HG03432 (cell line): ENCODE data around the gene SUGCT.

Experiments
- ATAC-seq: cut with Tn5 transposase; IDR thresholded peaks from one replicate; pipeline ENCODE4 v1.9.1; 2021; ENCODE audit warnings: mild to moderate bottlenecking, moderate library complexity; ENCODE audit not compliant: unreplicated experiment

SUGCT gene

DNA sequence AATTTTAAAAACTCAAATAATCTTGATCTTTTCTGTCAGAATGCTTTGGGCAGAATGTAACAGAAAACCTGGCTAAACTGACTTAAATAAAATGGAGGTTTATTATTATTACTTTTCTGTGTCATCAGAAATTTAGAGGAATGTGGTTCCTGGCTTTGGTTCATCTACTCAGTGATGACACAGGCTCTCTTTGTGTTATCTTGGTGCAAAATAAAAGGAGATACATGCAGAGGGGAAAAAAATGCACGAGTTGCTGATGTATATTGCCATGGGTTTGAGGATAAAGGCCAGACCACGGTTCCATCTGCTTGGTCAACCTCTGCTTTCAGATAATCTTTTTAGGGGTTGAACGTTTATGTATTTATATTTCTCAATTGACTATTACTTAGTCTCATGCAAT is 181.4 kb downstream of the SUGCT start:
- no peak for ATAC-seq

DNA sequence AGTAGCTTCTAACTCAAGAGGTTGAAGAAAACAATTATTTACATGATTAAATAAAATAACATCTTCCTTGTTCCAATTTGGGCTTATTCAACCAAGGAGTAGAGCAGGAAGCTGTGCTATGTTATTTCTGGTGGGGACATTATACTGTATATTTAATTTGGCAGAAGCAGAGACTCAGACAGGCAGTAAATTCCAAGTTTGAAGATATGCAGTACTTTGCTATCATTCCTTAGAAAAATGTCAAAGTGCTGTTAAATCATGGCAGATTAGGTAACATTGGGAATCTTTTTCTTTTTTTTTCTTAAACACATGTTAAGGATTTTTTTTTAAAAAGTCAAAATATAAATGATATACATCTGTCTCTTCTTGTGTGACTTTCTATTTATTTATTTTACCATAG is 190.1 kb downstream of the SUGCT start:
- ATAC-seq: no peak

DNA sequence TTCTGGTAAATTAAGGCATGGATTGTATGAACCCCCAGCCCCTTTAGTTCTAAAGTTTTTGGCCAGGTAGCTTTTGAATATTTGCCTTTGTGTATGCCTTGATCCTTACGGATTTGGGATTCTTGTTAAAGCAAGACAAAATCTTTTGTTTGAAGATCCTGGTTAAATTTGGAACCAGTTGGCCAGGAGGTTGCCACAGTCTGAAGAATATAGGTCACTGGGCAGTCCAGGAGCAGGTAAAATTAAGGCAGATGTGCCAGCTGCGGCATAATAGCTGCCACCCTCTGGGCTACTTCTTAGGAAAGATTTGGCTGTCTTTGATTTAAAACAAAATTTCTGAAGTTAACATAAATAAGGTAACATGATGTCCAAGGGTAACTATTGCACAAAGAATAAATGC is 192.3 kb downstream of the SUGCT start:
- no peak for ATAC-seq

DNA sequence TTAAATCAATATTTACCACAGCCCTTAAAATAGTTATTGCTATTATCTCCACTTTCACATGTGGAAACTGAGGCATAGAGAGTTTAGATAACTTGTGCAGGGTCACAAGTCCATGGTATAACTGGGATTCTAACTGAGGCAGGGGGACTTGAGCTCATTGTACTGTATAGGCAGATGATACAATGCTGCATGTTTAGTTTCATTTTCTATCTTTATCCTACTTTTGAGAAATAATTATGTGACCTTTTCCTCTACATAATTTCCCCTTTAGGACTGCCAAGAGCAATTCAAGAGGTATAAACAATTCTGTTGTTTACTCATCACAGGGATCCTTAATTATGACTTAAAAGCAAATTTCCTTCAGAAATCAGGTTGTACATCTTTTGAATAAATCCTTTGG is 193.1 kb downstream of the SUGCT start:
- no peak for ATAC-seq

DNA sequence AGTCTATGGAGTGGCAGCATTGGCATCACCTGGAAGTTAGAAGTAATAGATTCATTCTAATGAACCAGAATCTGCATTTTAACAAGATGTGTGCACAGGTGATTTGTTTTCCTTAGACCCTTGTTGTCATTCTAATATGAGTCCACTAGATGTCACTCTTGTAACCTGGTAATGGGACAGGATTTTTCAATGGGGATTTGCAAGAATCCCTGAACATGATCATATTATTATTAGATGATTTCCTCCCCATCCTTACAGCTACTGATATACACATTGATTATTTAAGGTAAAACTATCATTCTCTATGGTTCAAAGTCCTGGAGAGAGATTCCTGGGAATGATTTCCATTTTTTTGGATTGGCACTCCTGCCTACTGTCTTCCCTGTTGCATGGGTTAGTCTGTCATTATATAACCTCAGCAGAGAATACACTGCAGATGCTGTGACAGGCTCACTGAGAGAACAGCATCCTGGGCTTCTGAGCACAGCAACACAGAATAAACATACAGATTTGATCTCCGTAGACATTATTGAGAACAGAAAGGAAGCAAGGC is 194.9 kb downstream of the SUGCT start:
- no peak for ATAC-seq

DNA sequence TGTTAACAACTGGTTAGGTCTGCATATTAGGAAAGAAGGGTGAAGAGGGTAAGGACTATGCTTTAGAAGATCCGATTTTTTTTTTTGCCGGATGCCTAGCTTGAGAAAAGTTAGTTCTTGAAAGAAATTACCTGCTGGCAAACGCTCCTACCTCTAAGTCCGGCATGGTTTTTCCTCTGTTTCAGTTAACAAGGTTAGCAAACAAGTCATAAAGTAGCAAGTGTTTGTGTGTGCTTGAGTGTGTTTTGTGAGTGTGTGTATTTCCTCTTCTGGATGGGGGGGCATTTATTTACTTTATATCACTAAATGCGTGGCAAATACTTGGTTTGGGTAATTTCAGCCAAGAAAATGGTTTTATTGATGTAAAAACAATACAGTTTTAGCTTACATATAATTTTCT is 195.6 kb downstream of the SUGCT start:
- ATAC-seq: no peak

DNA sequence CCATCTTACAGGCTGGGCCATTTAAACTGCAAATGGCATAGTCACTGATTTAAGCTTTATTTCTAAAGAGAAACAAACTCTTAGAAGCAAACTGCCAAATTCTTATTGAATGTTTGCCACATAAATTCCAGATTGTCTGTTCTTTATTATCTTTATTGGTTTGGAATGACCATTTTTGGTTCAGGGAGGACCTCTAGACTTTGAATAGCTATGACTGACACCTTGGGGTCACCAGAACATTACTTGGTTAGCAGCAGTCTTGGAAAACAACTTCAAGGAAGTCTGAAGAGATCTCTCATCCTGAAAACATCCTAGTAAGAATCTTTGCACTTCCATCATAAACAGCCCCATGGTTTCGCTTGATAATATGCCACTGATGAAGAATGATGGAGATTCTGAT is 197.1 kb downstream of the SUGCT start:
- ATAC-seq: no peak

DNA sequence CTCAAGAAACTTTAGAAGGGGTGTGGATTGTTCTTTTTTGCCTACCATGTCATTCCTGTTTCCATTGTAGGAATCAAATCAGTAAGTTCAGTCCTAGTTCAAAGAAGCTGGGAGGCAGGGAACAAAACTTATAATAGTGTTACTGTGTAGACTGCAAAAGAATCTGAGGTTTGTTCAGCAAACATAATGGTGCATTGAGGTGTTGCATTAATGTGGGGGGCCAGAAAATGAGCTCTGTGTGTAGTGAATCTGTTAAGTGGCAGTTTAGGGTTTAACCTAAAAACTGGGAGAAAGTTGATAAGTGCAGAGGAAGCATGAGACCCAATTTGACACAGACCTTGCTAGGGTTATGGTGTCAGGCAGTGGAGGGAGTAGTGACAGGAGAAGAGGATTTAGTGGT is 197.7 kb downstream of the SUGCT start:
- no peak for ATAC-seq

DNA sequence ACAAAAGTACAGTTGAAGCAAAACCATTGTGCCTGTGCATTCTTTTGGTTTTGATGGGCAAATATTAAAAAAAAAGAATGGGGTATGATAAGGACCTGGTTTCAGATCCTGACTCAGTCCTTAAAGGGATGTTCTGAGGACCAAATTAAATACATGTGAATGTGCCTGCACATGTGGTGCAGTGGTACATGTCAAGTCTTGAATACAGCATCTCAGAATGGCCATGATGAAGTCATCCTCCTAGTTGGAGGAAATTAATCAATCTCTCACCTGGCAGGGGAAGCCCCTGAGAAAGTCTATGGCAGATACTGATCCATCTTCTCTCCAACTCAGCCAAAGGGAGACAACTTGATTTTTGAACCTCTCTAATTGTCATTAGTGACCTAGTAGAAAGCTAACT is 207.0 kb downstream of the SUGCT start:
- no peak for ATAC-seq

DNA sequence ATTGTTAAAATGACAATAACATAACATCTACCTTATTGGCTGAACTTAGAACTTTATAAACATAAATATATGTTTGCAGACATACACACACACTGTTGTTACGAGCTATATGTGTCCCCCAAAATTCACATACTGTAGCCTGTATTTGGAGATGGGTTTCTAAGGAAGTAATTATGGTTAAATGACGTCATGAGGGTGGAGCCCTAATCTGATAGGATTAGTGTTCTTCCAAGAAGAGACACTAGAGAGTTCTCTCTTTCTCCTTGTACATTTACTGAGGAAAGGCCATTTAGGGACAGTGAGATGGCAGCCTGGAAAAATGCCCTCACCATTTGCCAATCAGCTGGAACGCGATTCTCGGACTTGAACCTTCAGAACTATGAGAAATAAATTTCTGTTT is 211.7 kb downstream of the SUGCT start:
- no peak for ATAC-seq

DNA sequence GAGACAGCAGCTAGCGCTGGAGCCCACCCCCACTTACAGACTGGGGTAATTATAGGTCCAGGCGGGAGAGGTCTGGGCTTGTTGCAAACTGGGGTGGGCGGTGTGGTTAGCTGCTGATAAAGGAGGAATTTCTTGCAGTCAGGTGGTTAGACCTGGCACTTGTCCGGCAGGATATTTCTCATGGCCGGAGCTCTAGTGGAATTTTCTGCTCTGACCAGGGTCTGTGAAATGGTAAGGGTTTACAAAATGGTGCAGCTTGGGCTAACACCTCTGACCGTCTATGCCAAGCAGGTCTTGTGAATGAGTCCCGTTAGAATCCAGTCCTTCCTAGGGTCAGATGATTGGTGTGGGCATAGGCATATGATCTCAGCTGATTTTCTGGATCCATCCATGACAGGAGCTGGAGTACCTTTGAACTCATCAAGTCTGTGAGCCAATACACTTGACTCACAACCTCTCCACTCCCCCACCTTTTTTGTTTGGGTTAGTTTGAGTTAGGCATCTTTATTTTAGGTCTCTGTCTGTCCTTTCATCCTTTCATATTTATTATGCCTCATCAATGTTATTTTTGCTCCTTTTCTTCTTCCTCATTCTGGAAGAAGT is 213.4 kb downstream of the SUGCT start:
- ATAC-seq: no peak

DNA sequence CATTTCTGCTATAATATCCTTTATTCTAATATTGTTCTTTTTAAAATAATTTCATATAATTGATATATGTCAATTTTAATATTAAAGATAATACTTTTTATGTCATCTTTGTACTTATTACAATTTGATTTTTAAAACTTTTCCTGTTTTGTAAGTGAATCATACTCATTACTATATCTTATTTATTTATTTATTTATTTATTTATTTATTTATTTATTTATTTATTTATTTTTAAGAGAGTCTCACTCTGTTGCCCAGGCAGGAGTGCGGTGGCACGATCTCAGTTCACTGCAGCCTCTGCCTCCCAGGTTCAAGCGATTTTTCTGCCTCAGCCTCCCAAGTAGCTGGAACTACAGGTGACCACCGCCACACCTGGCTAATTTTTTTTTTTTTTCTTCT is 215.3 kb downstream of the SUGCT start:
- no peak for ATAC-seq

DNA sequence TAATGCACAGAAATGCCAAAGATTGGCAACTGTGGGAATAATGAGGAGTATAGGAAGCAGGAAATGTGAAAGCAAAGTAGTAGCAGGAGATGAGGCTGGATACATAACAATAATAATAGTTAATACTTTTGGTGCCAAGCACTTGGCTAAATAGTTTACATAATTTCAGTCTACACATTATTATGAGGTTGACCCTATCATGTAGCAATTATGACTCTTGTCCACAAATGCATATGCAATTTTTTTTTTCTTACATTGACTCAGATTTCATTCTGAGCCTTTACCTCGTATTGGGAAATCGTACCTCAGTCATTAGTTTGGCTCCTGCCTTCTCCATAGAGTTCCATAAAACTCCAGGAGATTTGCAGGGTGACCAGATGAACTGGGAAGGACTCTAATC is 219.9 kb downstream of the SUGCT start:
- ATAC-seq: no peak

DNA sequence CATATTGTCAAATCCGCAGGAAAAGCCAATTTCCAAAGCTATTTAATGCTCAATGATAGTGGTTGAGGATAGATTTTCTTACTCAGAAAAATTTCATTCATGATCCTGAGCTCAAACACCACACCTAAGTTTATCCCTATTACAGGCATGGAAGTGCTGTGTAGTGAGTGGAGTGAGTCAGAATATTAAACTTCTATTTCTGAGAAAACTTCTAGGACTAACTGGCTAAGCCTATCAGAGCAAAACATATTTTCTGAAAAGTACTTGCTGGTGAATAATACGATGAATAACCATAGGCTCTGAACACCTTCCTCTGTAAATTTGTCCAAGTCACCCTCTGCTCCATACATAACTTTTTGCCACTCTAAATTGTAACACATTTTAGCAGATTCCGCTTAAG is 221.5 kb downstream of the SUGCT start:
- ATAC-seq: no peak

DNA sequence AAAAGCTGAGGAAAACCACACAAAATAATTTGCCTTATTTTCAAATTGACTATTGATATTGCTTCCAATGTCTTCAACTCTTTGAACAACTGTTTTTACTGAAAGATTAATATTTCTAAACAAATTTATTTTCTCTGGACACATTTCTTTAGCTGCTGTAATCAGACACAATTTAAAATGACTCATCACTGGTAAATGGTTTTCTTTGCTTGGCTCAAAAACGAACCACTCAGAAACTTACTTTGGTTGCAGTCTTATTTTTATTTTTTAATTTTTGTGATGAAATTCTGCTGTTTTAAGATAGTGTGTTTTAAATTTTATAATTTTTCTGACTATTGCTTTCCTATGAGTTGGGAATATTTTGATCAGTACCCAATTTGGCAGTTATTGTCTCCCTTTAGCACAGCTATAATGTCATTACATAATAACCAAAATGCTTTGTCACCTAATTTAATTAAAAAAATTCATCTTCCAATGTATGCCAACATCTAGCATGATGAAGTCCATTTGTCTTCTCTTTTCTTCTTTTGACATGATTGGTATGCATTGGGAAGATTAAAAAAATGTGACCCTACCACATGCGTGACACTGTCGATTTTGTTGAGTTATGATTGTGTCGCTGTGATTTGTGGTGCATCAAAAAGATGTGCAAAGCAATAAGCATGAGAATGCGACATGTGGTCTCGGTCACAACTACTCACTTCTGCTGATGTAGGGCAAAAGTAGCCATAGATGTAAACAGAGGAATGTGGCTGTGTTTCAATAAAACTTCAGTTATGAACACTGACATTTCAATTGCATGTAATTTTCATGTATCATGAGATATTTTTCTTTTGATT is 222.3 kb downstream of the SUGCT start:
- ATAC-seq: no peak

DNA sequence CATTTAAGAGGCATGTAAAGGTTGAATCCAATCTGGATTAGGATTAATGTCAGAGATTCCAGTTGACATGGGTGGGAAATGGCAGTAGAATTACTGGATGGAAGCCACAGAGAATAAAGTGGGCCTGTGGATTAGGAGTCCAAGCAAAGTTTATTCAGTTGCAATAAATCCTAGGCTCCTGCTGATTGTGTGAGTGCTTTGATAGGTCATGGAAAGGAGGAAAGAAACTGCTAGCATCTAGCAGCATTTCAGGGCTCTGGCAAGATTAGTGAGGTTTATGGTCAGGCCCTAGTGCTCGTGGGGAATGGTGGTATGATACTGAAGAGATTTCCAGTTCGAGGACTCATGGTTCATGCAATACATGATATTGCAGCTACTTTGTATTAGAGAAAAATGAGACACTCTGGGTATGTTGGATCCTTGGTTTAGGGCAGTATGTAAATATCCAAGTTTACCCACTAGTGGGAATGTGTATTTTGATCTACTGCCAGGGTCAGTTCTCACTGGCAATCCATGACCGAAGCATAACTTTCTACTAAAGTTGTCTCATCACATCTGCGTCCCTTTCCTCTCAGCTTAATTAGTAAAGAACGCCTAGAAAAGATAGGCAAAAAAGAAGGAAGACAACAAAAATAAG is 235.0 kb downstream of the SUGCT start:
- ATAC-seq: no peak

DNA sequence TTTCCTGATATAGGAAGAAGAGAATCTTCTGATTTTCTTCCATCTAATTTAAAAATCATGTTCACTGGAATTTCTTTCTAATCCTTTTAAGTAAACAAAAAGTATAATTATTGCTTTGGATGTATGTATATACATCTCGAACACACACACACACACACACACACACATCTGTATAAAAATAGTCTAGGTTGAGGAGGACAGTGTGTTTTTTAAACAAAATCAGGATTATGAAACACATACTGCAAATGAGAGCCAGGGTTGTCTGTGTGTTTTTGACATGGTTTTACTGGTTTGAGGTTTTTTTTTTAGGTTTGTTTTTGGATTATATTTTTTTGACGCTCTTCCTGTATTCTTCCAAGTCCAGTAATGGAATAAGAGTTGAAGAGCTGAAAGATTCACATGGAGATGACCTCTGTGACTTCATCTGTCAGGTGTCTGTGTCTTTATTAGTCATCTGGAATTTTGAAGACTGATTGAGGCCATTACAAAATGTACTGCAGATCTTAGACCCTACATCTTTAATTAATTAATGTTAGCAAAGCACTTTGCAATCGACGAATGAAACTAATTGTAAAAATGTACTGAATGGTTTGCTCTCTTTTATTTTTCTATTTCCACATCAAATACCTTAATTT is 237.1 kb downstream of the SUGCT start:
- no peak for ATAC-seq

DNA sequence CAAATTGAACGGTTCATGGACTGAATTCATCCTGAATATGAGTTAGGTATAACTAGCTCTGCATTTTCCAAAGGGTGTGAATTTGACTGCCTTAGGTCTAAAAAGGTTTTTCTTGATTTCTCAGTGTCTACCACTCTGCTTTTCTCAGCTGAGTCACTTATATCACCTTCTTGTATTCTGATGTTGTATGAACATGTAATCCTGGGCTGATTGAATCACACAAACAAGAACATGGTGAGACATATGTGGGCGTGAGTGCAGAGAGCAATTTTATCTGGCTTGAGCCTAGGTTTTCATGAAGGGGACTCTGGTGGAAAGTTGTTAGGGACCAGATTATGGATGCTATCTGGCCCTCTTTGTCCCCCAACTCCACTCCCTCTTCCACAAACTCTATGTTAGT is 239.8 kb downstream of the SUGCT start:
- ATAC-seq: no peak

DNA sequence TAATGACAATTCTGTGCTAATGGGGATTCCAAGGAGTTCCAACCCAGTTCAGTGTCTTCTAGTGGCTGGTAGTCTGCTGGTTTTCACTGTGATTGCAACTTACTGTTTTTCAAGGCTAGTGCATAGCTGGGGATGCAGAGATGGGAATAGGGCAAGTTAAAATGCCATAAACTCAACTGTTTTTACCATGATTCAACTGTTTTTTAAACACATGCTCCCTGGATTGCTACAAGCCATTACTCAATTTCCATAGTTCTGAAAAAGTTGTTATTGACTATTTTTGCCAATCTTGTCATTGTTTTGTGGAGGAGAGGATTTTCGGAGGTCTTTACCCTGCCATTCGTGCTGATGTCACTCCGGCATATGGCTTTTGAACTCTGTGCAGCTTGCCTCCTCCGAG is 245.3 kb downstream of the SUGCT start:
- ATAC-seq: no peak

DNA sequence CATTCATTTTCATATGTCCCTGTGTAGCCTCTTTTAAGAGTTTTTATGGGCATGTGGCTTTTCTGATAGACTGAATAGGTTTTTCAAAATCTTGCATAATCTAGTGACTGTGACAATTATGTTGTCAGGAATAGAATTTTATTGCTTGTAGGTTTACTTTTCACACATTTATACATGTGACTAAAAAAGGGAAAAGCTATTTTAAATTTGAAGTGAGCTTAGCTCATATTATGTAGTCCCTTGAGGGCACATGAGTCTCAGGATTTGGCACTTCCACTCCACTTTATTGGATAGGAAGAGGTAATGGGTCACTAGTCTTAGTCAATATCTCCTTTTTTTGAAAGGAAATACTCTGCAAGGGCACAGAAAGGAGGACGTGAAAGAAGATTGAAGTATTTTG is 247.3 kb downstream of the SUGCT start:
- ATAC-seq: no peak

DNA sequence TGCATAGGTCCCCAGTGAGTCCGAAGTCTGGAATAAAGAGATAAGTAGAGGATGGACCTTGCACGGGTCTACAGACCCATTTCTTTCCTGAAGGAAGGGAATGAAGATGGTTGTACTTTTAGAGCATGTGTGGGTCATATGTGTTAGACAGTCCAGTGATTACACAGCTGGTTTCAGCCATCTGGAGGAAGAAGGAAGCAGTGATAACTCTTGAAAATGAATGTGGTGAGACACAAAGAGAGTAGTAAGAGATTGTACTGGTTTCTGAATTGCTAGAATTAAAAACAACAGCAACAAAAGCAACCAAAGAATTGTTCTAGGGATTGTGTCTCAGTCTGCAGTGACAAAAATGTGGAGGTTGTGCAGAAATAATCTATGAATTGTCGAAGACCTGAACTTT is 258.9 kb downstream of the SUGCT start:
- no peak for ATAC-seq

DNA sequence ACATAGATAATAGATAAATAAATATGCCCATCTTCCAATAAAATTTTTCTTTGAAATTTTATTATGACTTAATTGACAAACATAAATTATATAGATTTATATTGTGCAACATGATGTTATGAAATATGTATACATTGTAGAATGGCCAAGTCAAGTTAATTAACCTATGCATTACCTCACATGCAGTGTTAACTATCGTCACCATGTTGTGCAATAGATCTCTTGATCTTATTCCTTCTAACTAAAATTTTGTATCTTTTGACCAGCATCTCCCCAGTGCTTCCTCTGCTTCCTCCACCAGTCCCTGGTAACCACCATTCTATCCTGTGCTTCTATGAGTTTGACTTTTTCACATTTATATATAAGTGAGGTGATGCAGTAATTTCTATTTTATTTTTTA is 259.6 kb downstream of the SUGCT start:
- ATAC-seq: no peak
